Measurements from ENCODE around the gene SH3YL1.

DNA sequence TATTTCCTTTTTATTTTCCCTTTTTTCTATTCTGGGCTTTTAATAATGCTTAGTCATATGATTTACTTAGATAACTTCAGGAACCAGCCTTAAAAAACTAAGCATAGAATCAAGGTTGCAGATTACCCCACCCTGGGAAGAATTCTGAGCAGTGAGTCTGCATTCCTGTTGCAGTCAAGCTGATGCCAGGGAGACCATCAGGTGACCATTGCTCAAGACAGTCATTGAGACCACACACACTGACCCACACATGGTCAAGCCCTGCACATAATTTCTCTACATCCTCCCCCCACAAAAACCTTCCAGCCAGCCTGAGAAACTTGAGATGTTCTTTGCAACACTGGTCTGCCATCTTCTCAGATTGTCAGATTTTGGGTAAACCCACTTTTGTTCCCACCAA is 83.9 kb downstream of the SH3YL1 start:
- TF ChIP-seq CTCF (conservative IDR thresholded peaks at IDR 0.05; ENCODE audit: low read depth in 2 of 2) (no peak), JUNB (IDR thresholded peaks at IDR 0.05; ENCODE audit: unreplicated experiment) (no peak), EZH2phosphoT487 (IDR thresholded peaks at IDR 0.05; ENCODE audit: unreplicated experiment) (no peak), EZH2 (IDR thresholded peaks at IDR 0.05; ENCODE audit: low read depth, unreplicated experiment) (no peak), CREB1 (CRISPR knock-in tag; IDR thresholded peaks at IDR 0.05; ENCODE audit: low read depth) (no peak), NANOG (IDR thresholded peaks at IDR 0.05; ENCODE audit: borderline replicate concordance) (no peak), ZNF331 (CRISPR knock-in tag; IDR thresholded peaks at IDR 0.05; ENCODE audit: low read depth) (no peak), ZNF114 (CRISPR knock-in tag; IDR thresholded peaks at IDR 0.05) (no peak), POLR2AphosphoS5 (IDR thresholded peaks at IDR 0.05; ENCODE audit: low read depth) (no peak), STAT1 (IDR thresholded peaks at IDR 0.05; ENCODE audit: unreplicated experiment) (no peak)
- TF ChIP-seq, protein P1, sequence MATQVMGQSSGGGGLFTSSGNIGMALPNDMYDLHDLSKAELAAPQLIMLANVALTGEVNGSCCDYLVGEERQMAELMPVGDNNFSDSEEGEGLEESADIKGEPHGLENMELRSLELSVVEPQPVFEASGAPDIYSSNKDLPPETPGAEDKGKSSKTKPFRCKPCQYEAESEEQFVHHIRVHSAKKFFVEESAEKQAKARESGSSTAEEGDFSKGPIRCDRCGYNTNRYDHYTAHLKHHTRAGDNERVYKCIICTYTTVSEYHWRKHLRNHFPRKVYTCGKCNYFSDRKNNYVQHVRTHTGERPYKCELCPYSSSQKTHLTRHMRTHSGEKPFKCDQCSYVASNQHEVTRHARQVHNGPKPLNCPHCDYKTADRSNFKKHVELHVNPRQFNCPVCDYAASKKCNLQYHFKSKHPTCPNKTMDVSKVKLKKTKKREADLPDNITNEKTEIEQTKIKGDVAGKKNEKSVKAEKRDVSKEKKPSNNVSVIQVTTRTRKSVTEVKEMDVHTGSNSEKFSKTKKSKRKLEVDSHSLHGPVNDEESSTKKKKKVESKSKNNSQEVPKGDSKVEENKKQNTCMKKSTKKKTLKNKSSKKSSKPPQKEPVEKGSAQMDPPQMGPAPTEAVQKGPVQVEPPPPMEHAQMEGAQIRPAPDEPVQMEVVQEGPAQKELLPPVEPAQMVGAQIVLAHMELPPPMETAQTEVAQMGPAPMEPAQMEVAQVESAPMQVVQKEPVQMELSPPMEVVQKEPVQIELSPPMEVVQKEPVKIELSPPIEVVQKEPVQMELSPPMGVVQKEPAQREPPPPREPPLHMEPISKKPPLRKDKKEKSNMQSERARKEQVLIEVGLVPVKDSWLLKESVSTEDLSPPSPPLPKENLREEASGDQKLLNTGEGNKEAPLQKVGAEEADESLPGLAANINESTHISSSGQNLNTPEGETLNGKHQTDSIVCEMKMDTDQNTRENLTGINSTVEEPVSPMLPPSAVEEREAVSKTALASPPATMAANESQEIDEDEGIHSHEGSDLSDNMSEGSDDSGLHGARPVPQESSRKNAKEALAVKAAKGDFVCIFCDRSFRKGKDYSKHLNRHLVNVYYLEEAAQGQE (IDR thresholded peaks at IDR 0.05; ENCODE audit: unreplicated experiment) = no peak
- TF ChIP-seq, protein P2, sequence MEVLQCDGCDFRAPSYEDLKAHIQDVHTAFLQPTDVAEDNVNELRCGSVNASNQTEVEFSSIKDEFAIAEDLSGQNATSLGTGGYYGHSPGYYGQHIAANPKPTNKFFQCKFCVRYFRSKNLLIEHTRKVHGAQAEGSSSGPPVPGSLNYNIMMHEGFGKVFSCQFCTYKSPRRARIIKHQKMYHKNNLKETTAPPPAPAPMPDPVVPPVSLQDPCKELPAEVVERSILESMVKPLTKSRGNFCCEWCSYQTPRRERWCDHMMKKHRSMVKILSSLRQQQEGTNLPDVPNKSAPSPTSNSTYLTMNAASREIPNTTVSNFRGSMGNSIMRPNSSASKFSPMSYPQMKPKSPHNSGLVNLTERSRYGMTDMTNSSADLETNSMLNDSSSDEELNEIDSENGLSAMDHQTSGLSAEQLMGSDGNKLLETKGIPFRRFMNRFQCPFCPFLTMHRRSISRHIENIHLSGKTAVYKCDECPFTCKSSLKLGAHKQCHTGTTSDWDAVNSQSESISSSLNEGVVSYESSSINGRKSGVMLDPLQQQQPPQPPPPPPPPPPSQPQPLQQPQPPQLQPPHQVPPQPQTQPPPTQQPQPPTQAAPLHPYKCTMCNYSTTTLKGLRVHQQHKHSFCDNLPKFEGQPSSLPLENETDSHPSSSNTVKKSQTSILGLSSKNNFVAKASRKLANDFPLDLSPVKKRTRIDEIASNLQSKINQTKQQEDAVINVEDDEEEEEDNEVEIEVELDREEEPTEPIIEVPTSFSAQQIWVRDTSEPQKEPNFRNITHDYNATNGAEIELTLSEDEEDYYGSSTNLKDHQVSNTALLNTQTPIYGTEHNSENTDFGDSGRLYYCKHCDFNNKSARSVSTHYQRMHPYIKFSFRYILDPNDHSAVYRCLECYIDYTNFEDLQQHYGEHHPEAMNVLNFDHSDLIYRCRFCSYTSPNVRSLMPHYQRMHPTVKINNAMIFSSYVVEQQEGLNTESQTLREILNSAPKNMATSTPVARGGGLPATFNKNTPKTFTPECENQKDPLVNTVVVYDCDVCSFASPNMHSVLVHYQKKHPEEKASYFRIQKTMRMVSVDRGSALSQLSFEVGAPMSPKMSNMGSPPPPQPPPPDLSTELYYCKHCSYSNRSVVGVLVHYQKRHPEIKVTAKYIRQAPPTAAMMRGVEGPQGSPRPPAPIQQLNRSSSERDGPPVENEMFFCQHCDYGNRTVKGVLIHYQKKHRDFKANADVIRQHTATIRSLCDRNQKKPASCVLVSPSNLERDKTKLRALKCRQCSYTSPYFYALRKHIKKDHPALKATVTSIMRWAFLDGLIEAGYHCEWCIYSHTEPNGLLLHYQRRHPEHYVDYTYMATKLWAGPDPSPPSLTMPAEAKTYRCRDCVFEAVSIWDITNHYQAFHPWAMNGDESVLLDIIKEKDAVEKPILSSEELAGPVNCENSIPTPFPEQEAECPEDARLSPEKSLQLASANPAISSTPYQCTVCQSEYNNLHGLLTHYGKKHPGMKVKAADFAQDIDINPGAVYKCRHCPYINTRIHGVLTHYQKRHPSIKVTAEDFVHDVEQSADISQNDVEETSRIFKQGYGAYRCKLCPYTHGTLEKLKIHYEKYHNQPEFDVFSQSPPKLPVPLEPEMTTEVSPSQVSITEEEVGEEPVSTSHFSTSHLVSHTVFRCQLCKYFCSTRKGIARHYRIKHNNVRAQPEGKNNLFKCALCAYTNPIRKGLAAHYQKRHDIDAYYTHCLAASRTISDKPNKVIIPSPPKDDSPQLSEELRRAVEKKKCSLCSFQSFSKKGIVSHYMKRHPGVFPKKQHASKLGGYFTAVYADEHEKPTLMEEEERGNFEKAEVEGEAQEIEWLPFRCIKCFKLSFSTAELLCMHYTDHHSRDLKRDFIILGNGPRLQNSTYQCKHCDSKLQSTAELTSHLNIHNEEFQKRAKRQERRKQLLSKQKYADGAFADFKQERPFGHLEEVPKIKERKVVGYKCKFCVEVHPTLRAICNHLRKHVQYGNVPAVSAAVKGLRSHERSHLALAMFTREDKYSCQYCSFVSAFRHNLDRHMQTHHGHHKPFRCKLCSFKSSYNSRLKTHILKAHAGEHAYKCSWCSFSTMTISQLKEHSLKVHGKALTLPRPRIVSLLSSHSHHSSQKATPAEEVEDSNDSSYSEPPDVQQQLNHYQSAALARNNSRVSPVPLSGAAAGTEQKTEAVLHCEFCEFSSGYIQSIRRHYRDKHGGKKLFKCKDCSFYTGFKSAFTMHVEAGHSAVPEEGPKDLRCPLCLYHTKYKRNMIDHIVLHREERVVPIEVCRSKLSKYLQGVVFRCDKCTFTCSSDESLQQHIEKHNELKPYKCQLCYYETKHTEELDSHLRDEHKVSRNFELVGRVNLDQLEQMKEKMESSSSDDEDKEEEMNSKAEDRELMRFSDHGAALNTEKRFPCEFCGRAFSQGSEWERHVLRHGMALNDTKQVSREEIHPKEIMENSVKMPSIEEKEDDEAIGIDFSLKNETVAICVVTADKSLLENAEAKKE (CRISPR knock-in tag; IDR thresholded peaks at IDR 0.05) = no peak
- TF ChIP-seq, protein P3, sequence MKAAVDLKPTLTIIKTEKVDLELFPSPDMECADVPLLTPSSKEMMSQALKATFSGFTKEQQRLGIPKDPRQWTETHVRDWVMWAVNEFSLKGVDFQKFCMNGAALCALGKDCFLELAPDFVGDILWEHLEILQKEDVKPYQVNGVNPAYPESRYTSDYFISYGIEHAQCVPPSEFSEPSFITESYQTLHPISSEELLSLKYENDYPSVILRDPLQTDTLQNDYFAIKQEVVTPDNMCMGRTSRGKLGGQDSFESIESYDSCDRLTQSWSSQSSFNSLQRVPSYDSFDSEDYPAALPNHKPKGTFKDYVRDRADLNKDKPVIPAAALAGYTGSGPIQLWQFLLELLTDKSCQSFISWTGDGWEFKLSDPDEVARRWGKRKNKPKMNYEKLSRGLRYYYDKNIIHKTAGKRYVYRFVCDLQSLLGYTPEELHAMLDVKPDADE (IDR thresholded peaks at IDR 0.05) = no peak
